Measurements from ENCODE around the gene CYSRT1.
"Not testable (repeated sequence)": the region's sequence is repeated elsewhere in the genome, so short reads cannot be mapped to it uniquely, and the experiment has no call there.

CYSRT1 gene

DNA sequence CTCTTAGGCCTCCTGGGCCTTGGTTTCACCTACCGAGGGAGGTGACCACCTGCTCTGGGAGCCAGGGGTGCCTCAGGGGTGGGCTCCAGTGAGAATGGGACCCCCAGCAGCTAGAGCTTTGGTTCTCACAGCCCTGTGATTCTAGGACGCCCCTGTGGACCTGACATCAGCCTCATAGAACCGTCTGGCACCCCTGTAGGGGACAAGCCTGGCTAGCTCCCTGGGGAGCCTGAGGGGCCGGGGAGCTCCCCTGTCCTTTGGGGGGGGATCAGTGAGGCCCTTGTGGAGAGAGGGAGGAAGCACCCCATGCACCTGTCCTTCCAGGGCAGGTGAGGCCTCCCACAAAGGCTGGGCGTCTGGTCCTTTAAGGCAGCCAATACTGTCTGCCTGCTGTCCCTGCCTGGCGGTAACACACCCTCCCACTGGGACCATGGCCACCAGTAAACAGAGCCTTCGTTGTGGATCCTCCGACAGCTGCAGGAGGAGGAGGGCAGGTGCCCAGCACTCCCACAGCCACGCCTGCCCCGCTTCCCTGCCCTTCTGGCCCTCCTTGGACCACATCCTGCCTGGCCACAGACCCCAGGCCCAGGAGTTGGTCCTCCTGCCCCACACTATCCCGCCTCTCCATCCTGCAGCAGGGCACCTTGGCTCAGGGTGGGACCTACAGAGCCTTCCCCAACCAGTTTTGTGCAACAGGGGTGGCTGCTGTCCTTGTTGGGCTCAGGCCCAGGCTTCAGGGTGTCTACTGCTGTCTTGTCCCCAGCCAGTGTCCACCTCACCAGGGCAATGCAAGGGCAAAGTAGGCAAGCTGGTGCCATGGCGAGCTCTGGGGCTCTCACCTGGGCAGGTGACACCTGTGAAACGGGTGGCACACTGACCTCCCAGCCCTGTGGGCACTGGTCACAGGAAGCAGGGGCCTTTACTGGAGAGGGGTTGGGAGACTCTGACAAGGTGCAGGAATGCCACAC, 13.1 kb downstream of the CYSRT1 start:
- no peak for DNase-seq (ENCODE audit: low read depth in 3 of 3)

GRCh38 chr9:137239541-137240200, 14.7 kb downstream of the CYSRT1 start:
- DNase-seq (ENCODE audit: low read depth in 3 of 3), result not testable (repeated sequence)

GRCh38 chr9:137240318-137240840, 15.4 kb downstream of the CYSRT1 start:
- peak in 2 of 3 donors; percentile 49 to 61 for DNase-seq (ENCODE audit: low read depth in 3 of 3)

- DNase-seq (ENCODE audit: low read depth in 3 of 3), result peak; percentile 92 to 99 (median 92)
Observed at GRCh38 chr9:137240841-137241489, 16.0 kb downstream of the CYSRT1 start, which contains the start of gene TUBB4B. Gene TUBB4B, plus strand, starts transcription at chr9:137241287. Its CDS starts 74 bp downstream, at chr9:137241361.

GRCh38 chr9:137241490-137242268, 16.7 kb downstream of the CYSRT1 start:
- peak in 2 of 3 donors; percentile 37 for DNase-seq (ENCODE audit: low read depth in 3 of 3)

DNA sequence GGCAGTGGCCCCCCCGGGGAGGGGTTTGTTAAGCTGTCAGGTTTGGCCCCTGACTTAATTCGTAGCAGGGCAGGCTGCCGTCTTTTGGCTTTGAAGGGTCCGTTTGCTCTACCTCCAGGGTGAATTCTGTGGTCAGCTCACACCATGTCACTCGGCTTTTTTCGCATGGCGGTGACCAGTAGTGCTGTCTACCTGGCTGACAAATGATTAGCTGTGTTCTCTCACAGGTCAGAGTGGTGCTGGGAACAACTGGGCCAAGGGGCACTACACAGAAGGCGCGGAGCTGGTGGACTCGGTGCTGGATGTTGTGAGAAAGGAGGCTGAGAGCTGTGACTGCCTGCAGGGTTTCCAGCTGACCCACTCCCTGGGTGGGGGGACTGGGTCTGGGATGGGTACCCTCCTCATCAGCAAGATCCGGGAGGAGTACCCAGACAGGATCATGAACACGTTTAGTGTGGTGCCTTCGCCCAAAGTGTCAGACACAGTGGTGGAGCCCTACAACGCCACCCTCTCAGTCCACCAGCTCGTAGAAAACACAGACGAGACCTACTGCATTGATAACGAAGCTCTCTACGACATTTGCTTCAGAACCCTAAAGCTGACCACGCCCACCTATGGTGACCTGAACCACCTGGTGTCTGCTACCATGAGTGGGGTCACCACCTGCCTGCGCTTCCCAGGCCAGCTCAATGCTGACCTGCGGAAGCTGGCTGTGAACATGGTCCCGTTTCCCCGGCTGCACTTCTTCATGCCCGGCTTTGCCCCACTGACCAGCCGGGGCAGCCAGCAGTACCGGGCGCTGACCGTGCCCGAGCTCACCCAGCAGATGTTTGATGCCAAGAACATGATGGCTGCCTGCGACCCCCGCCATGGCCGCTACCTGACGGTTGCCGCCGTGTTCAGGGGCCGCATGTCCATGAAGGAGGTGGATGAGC, 17.6 kb downstream of the CYSRT1 start:
- no peak for DNase-seq (ENCODE audit: low read depth in 3 of 3)

GRCh38 chr9:137243266-137243625, 18.3 kb downstream of the CYSRT1 start:
- DNase-seq (ENCODE audit: low read depth in 3 of 3), result not testable (repeated sequence)

DNA sequence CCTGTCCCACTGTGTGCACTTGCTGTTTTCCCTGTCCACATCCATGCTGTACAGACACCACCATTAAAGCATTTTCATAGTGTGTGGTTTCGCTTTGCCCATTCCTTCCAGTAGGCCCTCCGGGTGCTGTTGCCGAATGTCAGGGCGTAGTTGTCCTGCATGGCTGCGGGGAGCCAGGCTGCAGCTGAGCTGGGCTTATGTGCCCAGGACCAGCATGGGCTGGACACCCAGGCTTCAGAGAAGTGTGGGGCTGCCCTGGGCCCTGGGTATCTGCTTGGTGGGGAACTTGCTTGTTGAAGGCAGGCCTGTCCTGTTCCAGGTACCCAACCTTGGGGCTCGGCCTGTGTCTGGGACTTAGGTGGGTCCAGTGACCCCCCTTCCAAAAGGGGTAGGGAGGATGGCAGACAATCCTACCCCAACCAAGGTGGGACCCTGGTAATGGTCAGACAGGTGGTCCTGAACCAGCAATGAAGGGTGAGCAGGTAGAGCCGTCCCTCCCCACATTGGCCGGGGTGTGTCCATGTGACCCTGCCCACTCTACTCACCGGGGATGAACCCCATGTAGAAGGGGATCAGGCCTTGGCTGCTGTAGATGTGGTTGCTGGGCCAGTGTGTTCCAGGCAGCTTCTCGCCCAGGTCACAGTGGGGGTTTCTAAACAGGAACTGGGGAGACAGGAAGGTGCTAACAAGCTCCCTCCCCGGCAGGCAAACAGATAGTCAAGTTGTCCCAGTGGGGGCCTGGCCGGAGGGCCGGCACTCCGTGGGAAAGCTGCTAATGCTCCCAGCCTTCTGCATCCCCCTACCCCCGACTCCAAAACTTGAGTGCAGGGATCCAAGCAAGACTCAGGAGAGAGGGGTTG, 18.9 kb downstream of the CYSRT1 start:
- no peak for DNase-seq (ENCODE audit: low read depth in 3 of 3)

DNA sequence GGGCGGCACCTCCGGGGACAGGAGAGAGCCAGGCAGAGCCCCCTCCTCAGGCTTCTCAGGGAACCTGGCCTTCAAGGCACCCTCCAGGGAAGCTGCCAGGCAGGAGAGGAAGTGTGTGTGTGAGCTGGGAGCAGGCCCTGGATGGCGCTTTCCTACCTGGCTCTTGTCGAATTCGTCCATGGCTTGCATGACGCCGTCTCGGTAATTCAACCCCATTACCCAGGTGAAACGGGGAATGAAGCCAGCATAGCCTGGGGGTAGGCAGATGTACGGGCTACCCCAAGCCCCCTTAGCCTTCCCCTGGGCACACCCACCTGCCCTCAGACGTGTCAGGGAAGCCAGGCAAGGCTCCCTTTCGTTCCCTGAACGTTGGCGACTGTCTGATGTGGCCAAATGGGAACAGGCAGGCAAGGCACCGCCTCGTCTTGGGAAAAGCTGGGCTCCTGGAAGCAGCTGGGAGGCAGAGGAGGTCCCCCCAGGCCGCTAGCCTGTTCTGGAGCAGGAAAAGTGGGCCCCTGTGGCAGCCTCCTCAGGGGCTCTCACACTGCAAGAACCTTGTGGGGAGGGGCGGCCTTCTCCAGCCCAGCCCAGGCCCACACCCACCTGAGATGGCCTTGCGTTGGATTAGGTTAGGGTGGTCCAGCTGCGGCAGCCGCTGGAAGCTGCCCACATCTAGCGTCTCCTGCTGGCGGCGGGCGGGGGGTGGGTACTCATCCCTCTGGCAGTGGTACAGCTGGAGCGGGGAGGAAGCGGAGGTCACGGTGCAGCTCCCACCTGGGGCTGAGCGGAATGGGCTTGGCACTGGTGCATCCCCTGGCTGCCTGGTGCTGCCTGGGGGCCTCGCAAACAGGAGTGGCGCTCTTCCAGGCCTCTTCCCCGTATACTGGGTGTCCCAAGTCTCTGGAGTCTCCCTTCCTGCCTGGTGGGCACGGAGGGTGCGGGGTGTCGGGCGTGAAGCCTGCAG, 19.8 kb downstream of the CYSRT1 start:
- DNase-seq (ENCODE audit: low read depth in 3 of 3), result no peak

- DNase-seq (ENCODE audit: low read depth in 3 of 3), result no peak
Observed at GRCh38 chr9:137245450-137246421, 20.8 kb downstream of the CYSRT1 start.

- no peak for DNase-seq (ENCODE audit: low read depth in 3 of 3)
Observed at GRCh38 chr9:137247135-137247915, 22.4 kb downstream of the CYSRT1 start.

GRCh38 chr9:137247916-137248175, 22.9 kb downstream of the CYSRT1 start:
- no peak for DNase-seq (ENCODE audit: low read depth in 3 of 3)

DNA sequence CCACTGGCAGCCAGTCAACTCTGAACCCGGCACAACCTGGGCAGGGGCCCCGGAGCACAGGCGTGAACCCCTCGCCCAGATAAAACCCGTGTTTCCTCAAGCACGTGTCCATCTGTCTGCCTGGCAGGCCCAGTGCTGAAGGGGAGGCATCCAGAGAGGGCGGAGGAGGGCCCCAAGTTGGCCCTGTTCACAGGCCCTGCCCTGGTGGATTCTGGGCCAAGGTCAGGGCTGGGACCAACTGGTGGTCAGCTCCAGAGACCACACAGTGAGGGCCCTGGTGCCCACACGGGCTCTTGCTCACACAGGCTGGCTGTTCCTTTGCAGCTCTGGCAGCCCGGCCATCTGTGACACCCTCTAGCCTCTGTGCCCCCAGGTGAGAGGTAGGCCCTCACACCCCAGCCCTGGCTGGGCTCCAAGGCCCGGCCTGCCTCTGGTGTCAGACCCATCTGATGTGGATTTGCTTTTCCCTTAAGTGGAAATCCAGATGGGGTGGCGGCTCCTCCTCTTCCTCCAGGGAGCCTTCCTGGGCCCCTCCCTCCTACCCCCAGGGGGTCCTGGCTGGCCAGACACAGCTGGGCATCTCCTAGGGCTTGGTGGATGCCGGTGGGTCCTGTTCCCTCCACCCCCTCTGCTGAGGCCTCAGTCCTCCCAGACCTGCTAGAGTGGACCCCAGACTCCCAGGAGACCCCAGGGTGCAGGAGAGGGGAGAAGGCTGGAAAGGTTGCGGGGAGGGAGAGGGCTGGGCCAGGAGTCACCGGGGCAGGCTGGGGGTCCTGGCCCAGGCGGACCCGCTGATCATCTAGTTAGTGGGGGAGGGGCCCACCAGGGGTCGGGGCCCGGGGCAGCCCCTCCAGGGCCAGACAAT, 25.6 kb downstream of the CYSRT1 start:
- no peak for DNase-seq (ENCODE audit: low read depth in 3 of 3)

DNA sequence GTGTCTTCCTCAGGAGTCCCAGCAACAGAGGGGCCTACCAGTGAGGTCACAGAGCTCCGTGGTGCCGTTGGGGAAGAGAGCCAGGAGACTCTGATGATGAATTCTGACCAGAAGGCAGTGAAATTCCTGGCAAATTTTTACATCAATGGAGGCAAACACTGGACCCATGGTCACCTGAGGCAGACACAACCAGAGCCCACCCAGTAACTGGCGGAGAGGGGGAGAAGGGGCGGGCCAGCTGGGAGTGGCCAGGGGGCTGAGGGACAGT, 26.2 kb downstream of the CYSRT1 start, which contains the start of gene STPG3:
STPG3 (plus strand) TSS at position 93 of the 268 bp plus-strand sequence; CDS start at position 94, 1 bp downstream.
- DNase-seq (ENCODE audit: low read depth in 3 of 3), result no peak

GRCh38 chr9:137251490-137252268, 26.7 kb downstream of the CYSRT1 start:
- DNase-seq (ENCODE audit: low read depth in 3 of 3), result no peak

Data from stimulated activated CD4-positive, alpha-beta T cell treated with anti-CD3 and anti-CD28 coated beads, TNF-alpha, amount 100 ng/mL, for 48 hours (primary cell).